Stimulated activated CD4-positive, alpha-beta T cell treated with anti-CD3 and anti-CD28 coated beads, TNF-alpha, amount 100 ng/mL, for 48 hours (primary cell): ENCODE results near the gene HOMER3.

Source experiments
- DNase-seq, 3 donors: peaks; one replicate each; pipeline ENCODE4 v3.0.0-alpha.2; 2020; ENCODE audit warnings: low read depth in 3 of 3

The HOMER3 gene

GRCh38 chr19:18940769-18941627 lies at the start of gene HOMER3:
HOMER3 (minus strand) TSS chr19:18941217; CDS start chr19:18938982, 2,235 bp downstream.
- DNase-seq, result peak; percentile 27 to 75 (median 54)

GRCh38 chr19:18990128-18990708 lies 49.2 kb upstream of the HOMER3 start:
- DNase-seq, result no peak

- DNase-seq, result no peak
These were observed 48.3 kb upstream of the HOMER3 start for GRCh38 chr19:18989316-18989715.

- DNase-seq, result no peak
These were observed 46.4 kb upstream of the HOMER3 start for GRCh38 chr19:18987456-18987855.

- no peak for DNase-seq
These were observed 44.2 kb upstream of the HOMER3 start for GRCh38 chr19:18985257-18985656.

GRCh38 chr19:18984251-18984650 lies 43.2 kb upstream of the HOMER3 start:
- no peak for DNase-seq

- DNase-seq, result no peak
These were observed 41.7 kb upstream of the HOMER3 start for GRCh38 chr19:18982669-18983068.

GRCh38 chr19:18980432-18981020 lies 39.5 kb upstream of the HOMER3 start:
- DNase-seq, result no peak

- DNase-seq, result no peak
These were observed 37.6 kb upstream of the HOMER3 start for GRCh38 chr19:18978616-18979015.

GRCh38 chr19:18975869-18976268 lies 34.9 kb upstream of the HOMER3 start:
- no peak for DNase-seq

- no peak for DNase-seq
These were observed 34.0 kb upstream of the HOMER3 start for GRCh38 chr19:18975011-18975410.

GRCh38 chr19:18972851-18973250 lies 31.8 kb upstream of the HOMER3 start:
- no peak for DNase-seq

GRCh38 chr19:18972301-18972811 lies 31.3 kb upstream of the HOMER3 start:
- DNase-seq, result no peak

- no peak for DNase-seq
These were observed 29.1 kb upstream of the HOMER3 start for GRCh38 chr19:18969931-18970659.

- no peak for DNase-seq
These were observed 26.5 kb upstream of the HOMER3 start for GRCh38 chr19:18967358-18968146.

GRCh38 chr19:18966307-18966706 lies 25.3 kb upstream of the HOMER3 start:
- no peak for DNase-seq

GRCh38 chr19:18964121-18964520 lies 23.1 kb upstream of the HOMER3 start:
- no peak for DNase-seq

GRCh38 chr19:18961767-18962620 lies 21.0 kb upstream of the HOMER3 start:
- DNase-seq, result no peak

- DNase-seq, result no peak
These were observed 19.4 kb upstream of the HOMER3 start for GRCh38 chr19:18960370-18960769.

GRCh38 chr19:18955042-18955441 lies 14.0 kb upstream of the HOMER3 start:
- no peak for DNase-seq
